ENCODE results near the gene THAP9. TPM values are rescaled to one million over a fixed set of nuclear protein-coding genes. Genes with fewer than 3 reads are reported as not detected.

The THAP9 gene
- polyA plus RNA-seq, 1 of the 3 experiments (the other 2 are of a cell fraction), result 1.5 TPM

GRCh38 chr4:82890528-82890900, 10.0 kb upstream of the THAP9 start:
- ChIA-PET CTCF (no interaction called here), POLR2A (no interaction called here)
- peaks cover 44% of the 10 kb centered on the region for H4K20me1 ChIP-seq (ENCODE audit: insufficient read depth)
- under 1% methylated on average over 16 of the region's 16 CpGs for WGBS (ENCODE audit: low lambda C conversion rate)
- peak overlapping the region; percentile 90 for H3K4me2 ChIP-seq
- peak overlapping the region; percentile 5; the same call in 1 of the 2 replicates for H2AFZ ChIP-seq (ENCODE audit: low read depth)
- DNase-seq, result no peak
- H3K27me3 ChIP-seq (ENCODE audit: insufficient read depth), result no peaks in the 10 kb centered on the region
- peak overlapping the region; percentile 82 to 94 for H3K4me3 ChIP-seq (ENCODE audit: low read depth in 2 of 2, low read length in 1 of 2)
- H3K9ac ChIP-seq, result peak overlapping the region; percentile 99
- TF ChIP-seq EZH2phosphoT487 (IDR thresholded peaks at IDR 0.05; ENCODE audit: borderline replicate concordance, low read depth) (no peak), POLR2AphosphoS5 (IDR thresholded peaks at IDR 0.05; ENCODE audit: low read depth, low read length) (no peak), TEAD4 (IDR thresholded peaks at IDR 0.05; ENCODE audit: borderline replicate concordance, insufficient read depth) (no peak), ZBTB33 (IDR thresholded peaks at IDR 0.05; ENCODE audit: borderline replicate concordance, low read depth) (0 out of 2 replicates have a peak, but pooled peaks have one; percentile 10), FOXM1 (IDR thresholded peaks at IDR 0.05; ENCODE audit: low read depth) (0 out of 2 replicates have a peak, but pooled peaks have one; percentile 10), CHD2 (IDR thresholded peaks at IDR 0.05; ENCODE audit: low read length, partially characterized antibody) (no peak), USF2 (IDR thresholded peaks at IDR 0.05; ENCODE audit: borderline replicate concordance, low read depth, low read length) (no peak), IRF3 (IDR thresholded peaks at IDR 0.05; ENCODE audit: low read depth, low read length) (no peak), NFIC (IDR thresholded peaks at IDR 0.05; ENCODE audit: borderline replicate concordance) (no peak), USF1 (IDR thresholded peaks at IDR 0.05; ENCODE audit: borderline replicate concordance, low read depth) (no peak), RFX5 (IDR thresholded peaks at IDR 0.05; ENCODE audit: low read length) (no peak), PBX3 (IDR thresholded peaks at IDR 0.05) (no peak), SMC3 (IDR thresholded peaks at IDR 0.05; ENCODE audit: low read depth, low read length) (no peak), SIN3A (IDR thresholded peaks at IDR 0.05; ENCODE audit: borderline replicate concordance, low read depth, low read length) (no peak), GATA2 (CRISPR knock-in tag; IDR thresholded peaks at IDR 0.05) (no peak), RCOR1 (IDR thresholded peaks at IDR 0.05; ENCODE audit: low read length) (no peak)
- H3K9me3 ChIP-seq, result no peaks in the 10 kb centered on the region
- H3K4me1 ChIP-seq (ENCODE audit: control insufficient read depth in 1 of 2, insufficient read depth in 2 of 2, low read depth in 1 of 2, low read length in 1 of 2), result peaks cover 6 to 8% of the 10 kb centered on the region in 2 experiments; a peak in 3 of 4 replicates
- H3F3A ChIP-seq (replicated peaks; ENCODE audit: insufficient read depth), result peaks cover 37% of the 10 kb centered on the region
- H3K27ac ChIP-seq (ENCODE audit: low read depth in 2 of 2, low read length in 1 of 2), result peak overlapping the region; percentile 98 to 99
- no peaks in the 10 kb centered on the region for H3K9me2 ChIP-seq
- peaks cover 30 to 45% of the 10 kb centered on the region in 2 experiments for H3K36me3 ChIP-seq (replicated peaks in 1 of 2; ENCODE audit: control insufficient read depth in 1 of 2, insufficient read depth in 2 of 2, low read length in 1 of 2)
- H3K79me2 ChIP-seq (ENCODE audit: insufficient read depth), result peaks cover 81% of the 10 kb centered on the region

All from SK-N-SH (cell line).